HepG2 (cell line): ENCODE measurements around the gene OGFOD3. TPM values are rescaled to one million over a fixed set of nuclear protein-coding genes. Genes with fewer than 3 reads are reported as not detected.

ENCODE experiments used
- HDAC1 ChIP-seq: sonication (generic); formaldehyde crosslinking; IDR thresholded peaks from 2 replicates; pipeline ENCODE4 v1.5.1; 2020; ENCODE audit warnings: mild to moderate bottlenecking, missing genetic modification reagents
- HIVEP1 ChIP-seq: sonication (generic); formaldehyde crosslinking; IDR thresholded peaks from 2 replicates; pipeline ENCODE4 v1.4.0; 2020; ENCODE audit warnings: mild to moderate bottlenecking, missing genetic modification reagents
- KDM3A ChIP-seq: IDR thresholded peaks from 2 replicates; pipeline ENCODE4 v1.6.1; 2018; ENCODE audit warnings: low read depth, missing compliant biosample characterization
- NCOA5 ChIP-seq: sonication (generic); formaldehyde crosslinking; IDR thresholded peaks from 2 replicates; pipeline ENCODE4 v1.4.0; 2020; ENCODE audit warnings: missing genetic modification reagents
- NRL ChIP-seq: sonication (generic); formaldehyde crosslinking; IDR thresholded peaks from 2 replicates; pipeline ENCODE4 v1.5.0; 2020; ENCODE audit warnings: missing genetic modification reagents, mild to moderate bottlenecking, moderate library complexity, borderline replicate concordance
- SRSF1 ChIP-seq: fragments of 200-400 bp; formaldehyde crosslinking; optimal IDR thresholded peaks from 2 replicates; pipeline ENCODE3; 2017; ENCODE audit warnings: mild to moderate bottlenecking, low read depth, low read length, moderate library complexity
- TAF1 ChIP-seq: sonication (generic); formaldehyde crosslinking; IDR thresholded peaks from 2 replicates; pipeline ENCODE4 v1.4.0; 2020; ENCODE audit warnings: missing genetic modification reagents
- ZMYM2 ChIP-seq: sonication (generic); formaldehyde crosslinking; IDR thresholded peaks from 2 replicates; pipeline ENCODE4 v1.8.0; 2022; ENCODE audit warnings: mild to moderate bottlenecking, missing genetic modification reagents
- ZNF557 ChIP-seq: sonication (generic); formaldehyde crosslinking; IDR thresholded peaks from 2 replicates; pipeline ENCODE4 v1.4.0; 2020; ENCODE audit warnings: missing genetic modification reagents
- polyA plus RNA-seq, 8 experiments: library from polyadenylated mRNA; depleted of rRNA in 3 of 8; stranded (reverse) in 7 of 8; unstranded in 1 of 8; fragments of >200 nt; fragmentation: Illumina TruSeq in 4 of 8; extraction: Trizol in 4 of 8; gene quantifications; 2 replicates each; pipeline versions ENCODE4 v1.2.1 to v1.2.3, GENCODE V29; 2011 to 2016; ENCODE audit warnings: low read depth in 4 of 8, missing spikeins in 1 of 8, mixed read lengths in 1 of 8; ENCODE audit not compliant: insufficient read depth in 1 of 8
- total RNA-seq, 5 experiments: library from RNA; depleted of rRNA; stranded (reverse); fragments of >200 nt; fragmentation: Illumina TruSeq; extraction: Trizol; gene quantifications; 2 replicates each; pipeline ENCODE4 v1.2.3, GENCODE V29; 2016; ENCODE audit warnings: low read depth in 1 of 5
- TF ChIP-seq, protein P1 (sequence below): sonication (generic); formaldehyde crosslinking; conservative IDR thresholded peaks from 2 replicates; pipeline ENCODE4 v1.4.0; 2020; ENCODE audit warnings: missing genetic modification reagents
- TF ChIP-seq, protein P2 (sequence below): IDR thresholded peaks from 2 replicates; pipeline ENCODE4 v1.6.1; 2016; ENCODE audit warnings: missing compliant biosample characterization, missing genetic modification reagents, borderline replicate concordance
- TF ChIP-seq, protein P3 (sequence below): sonication (generic); formaldehyde crosslinking; IDR thresholded peaks from 2 replicates; pipeline ENCODE4 v1.4.0; 2020; ENCODE audit warnings: mild to moderate bottlenecking, missing genetic modification reagents
- TF ChIP-seq, protein P4 (sequence below): IDR thresholded peaks from 2 replicates; pipeline ENCODE4 v1.6.1; 2018; ENCODE audit warnings: missing genetic modification reagents, mild to moderate bottlenecking, missing compliant biosample characterization
- TF ChIP-seq, protein P5 (sequence below): sonication (generic); IDR thresholded peaks from 2 replicates; pipeline ENCODE4 v1.6.1; 2016; ENCODE audit warnings: low read depth, borderline replicate concordance
- TF ChIP-seq, protein P6 (sequence below): sonication (generic); formaldehyde crosslinking; IDR thresholded peaks from 2 replicates; pipeline ENCODE4; 2020; ENCODE audit warnings: missing genetic modification reagents, mild to moderate bottlenecking, borderline replicate concordance
- TF ChIP-seq, protein P7 (sequence below): sonication (generic); formaldehyde crosslinking; IDR thresholded peaks from 2 replicates; pipeline ENCODE4 v1.8.0; 2023; ENCODE audit warnings: mild to moderate bottlenecking, missing genetic modification reagents

Gene OGFOD3
- total and polyA plus RNA-seq, 2 of the 13 experiments (the other 11 are each of a cell fraction or from before 2014, with no cell fraction given) = 40.0 to 42.1 TPM

DNA sequence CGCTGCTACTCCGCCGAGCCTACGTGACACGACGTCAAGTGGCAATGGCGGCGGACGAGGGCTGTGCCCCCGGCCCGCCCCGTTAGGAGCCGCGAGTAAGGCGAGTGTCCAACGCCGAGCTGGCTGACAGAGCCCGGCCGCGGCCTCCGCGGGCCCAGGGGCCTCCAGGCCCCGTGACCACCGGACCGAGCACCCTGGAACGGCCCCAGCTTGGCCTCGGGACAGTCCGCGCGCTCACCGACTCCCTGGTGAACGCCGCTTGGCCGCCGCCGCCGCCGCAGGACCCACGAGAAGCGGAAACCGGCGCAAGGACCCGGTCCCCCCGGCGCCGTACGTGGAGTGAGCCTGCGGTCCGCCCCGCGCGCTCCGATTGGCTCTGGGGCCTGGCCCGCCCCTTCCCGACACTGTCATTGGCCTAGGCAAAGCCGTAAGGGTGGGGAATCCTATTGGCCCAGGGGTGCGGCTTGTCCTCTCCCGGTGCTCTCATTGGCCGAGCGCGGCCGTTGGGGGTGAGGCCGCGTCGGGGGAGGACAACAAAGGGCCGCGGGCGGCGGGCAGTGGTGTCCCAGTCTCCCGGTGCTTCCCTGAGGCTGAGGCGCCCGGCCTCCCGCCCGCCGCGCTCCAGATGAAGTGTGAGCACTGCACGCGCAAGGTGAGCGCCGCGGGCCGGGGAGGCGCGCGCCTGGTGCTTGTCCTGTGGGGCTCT, 39.9 kb upstream of the OGFOD3 start, which contains the start of gene NARF (continued):
- TF ChIP-seq, protein P1, sequence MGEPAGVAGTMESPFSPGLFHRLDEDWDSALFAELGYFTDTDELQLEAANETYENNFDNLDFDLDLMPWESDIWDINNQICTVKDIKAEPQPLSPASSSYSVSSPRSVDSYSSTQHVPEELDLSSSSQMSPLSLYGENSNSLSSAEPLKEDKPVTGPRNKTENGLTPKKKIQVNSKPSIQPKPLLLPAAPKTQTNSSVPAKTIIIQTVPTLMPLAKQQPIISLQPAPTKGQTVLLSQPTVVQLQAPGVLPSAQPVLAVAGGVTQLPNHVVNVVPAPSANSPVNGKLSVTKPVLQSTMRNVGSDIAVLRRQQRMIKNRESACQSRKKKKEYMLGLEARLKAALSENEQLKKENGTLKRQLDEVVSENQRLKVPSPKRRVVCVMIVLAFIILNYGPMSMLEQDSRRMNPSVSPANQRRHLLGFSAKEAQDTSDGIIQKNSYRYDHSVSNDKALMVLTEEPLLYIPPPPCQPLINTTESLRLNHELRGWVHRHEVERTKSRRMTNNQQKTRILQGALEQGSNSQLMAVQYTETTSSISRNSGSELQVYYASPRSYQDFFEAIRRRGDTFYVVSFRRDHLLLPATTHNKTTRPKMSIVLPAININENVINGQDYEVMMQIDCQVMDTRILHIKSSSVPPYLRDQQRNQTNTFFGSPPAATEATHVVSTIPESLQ (CRISPR knock-in tag) = peak; percentile 90; the same call in 1 of the 2 replicates
- TF ChIP-seq, protein P2, sequence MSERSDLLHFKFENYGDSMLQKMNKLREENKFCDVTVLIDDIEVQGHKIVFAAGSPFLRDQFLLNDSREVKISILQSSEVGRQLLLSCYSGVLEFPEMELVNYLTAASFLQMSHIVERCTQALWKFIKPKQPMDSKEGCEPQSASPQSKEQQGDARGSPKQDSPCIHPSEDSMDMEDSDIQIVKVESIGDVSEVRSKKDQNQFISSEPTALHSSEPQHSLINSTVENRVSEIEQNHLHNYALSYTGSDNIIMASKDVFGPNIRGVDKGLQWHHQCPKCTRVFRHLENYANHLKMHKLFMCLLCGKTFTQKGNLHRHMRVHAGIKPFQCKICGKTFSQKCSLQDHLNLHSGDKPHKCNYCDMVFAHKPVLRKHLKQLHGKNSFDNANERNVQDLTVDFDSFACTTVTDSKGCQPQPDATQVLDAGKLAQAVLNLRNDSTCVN (CRISPR knock-in tag) = peak; percentile 74
- TF ChIP-seq, protein P3, sequence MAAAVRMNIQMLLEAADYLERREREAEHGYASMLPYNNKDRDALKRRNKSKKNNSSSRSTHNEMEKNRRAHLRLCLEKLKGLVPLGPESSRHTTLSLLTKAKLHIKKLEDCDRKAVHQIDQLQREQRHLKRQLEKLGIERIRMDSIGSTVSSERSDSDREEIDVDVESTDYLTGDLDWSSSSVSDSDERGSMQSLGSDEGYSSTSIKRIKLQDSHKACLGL (CRISPR knock-in tag) = peak; percentile 88
- TF ChIP-seq, protein P4, sequence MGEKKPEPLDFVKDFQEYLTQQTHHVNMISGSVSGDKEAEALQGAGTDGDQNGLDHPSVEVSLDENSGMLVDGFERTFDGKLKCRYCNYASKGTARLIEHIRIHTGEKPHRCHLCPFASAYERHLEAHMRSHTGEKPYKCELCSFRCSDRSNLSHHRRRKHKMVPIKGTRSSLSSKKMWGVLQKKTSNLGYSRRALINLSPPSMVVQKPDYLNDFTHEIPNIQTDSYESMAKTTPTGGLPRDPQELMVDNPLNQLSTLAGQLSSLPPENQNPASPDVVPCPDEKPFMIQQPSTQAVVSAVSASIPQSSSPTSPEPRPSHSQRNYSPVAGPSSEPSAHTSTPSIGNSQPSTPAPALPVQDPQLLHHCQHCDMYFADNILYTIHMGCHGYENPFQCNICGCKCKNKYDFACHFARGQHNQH (CRISPR knock-in tag) = peak; percentile 95
- TF ChIP-seq HDAC1 (CRISPR knock-in tag) = peak; percentile 92
- peak; percentile 71 for TF ChIP-seq HIVEP1 (CRISPR knock-in tag)
- TF ChIP-seq NCOA5 (CRISPR knock-in tag) = no peak
- TF ChIP-seq ZNF557 (CRISPR knock-in tag) = 0 out of 2 replicates have a peak, but pooled peaks have one; percentile 23
- TF ChIP-seq KDM3A (CRISPR knock-in tag) = peak; percentile 87; the same call in 1 of the 2 replicates
- TF ChIP-seq, protein P5, sequence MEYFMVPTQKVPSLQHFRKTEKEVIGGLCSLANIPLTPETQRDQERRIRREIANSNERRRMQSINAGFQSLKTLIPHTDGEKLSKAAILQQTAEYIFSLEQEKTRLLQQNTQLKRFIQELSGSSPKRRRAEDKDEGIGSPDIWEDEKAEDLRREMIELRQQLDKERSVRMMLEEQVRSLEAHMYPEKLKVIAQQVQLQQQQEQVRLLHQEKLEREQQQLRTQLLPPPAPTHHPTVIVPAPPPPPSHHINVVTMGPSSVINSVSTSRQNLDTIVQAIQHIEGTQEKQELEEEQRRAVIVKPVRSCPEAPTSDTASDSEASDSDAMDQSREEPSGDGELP = no peak
- TF ChIP-seq TAF1 (CRISPR knock-in tag) = peak; percentile 98
- TF ChIP-seq, protein P6, sequence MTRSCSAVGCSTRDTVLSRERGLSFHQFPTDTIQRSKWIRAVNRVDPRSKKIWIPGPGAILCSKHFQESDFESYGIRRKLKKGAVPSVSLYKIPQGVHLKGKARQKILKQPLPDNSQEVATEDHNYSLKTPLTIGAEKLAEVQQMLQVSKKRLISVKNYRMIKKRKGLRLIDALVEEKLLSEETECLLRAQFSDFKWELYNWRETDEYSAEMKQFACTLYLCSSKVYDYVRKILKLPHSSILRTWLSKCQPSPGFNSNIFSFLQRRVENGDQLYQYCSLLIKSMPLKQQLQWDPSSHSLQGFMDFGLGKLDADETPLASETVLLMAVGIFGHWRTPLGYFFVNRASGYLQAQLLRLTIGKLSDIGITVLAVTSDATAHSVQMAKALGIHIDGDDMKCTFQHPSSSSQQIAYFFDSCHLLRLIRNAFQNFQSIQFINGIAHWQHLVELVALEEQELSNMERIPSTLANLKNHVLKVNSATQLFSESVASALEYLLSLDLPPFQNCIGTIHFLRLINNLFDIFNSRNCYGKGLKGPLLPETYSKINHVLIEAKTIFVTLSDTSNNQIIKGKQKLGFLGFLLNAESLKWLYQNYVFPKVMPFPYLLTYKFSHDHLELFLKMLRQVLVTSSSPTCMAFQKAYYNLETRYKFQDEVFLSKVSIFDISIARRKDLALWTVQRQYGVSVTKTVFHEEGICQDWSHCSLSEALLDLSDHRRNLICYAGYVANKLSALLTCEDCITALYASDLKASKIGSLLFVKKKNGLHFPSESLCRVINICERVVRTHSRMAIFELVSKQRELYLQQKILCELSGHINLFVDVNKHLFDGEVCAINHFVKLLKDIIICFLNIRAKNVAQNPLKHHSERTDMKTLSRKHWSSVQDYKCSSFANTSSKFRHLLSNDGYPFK (CRISPR knock-in tag) = peak; percentile 97
- TF ChIP-seq NRL (CRISPR knock-in tag) = peak; percentile 97
- peak; percentile 71; the same call in 1 of the 2 replicates for TF ChIP-seq ZMYM2 (CRISPR knock-in tag)
- TF ChIP-seq, protein P7, sequence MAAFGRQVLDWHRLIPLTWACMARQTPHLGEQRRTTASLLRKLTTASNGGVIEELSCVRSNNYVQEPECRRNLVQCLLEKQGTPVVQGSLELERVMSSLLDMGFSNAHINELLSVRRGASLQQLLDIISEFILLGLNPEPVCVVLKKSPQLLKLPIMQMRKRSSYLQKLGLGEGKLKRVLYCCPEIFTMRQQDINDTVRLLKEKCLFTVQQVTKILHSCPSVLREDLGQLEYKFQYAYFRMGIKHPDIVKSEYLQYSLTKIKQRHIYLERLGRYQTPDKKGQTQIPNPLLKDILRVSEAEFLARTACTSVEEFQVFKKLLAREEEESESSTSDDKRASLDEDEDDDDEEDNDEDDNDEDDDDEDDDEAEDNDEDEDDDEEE (CRISPR knock-in tag) = peak; percentile 95; the same call in 1 of the 2 replicates
- TF ChIP-seq SRSF1 = peak; percentile 88
